HCT116 (cell line): ENCODE data around the gene AOPEP. TPM values are rescaled to one million over a fixed set of nuclear protein-coding genes. Genes with fewer than 3 reads are reported as not detected.

Source experiments
- ATAC-seq: fragments of 200-7000 bp; cut with Tn5 transposase; 2 replicates; pipeline ENCODE4 v1.9.1; 2020; ENCODE audit warnings: mild to moderate bottlenecking, moderate library complexity
- BruUV-seq: library from RNA; stranded (reverse); fragments of 400-500 nt; replicated peaks from 2 replicates; lab custom pipeline; 2021; lab: Mats Ljungman, UMichigan
- CTCF ChIA-PET: fragments of 300-600 bp; sonication (Branson Sonifier 250); formaldehyde crosslinking; loops from one replicate; lab custom pipeline; 2021; ENCODE audit warnings: antibody characterized with exemption; lab: Charles Lee
- POLR2A ChIA-PET: fragments of 300-600, 350-600 bp; sonication (Branson Sonifier 250); formaldehyde crosslinking; loops from one replicate; lab custom pipeline; 2021; ENCODE audit warnings: antibody characterized with exemption; lab: Charles Lee
- RAD21 ChIA-PET, 2 experiments: fragments of 300-600 bp; sonication (Branson Sonifier 250); formaldehyde crosslinking; loops; one replicate each; lab custom pipeline; 2023; ENCODE audit warnings: low total read pairs in 2 of 2; ENCODE audit not compliant: uncharacterized antibody in 2 of 2, unreplicated experiment in 2 of 2, low non-redundant PET in 1 of 2; lab: Charles Lee
- DNase-seq: peaks from one replicate; pipeline ENCODE4 v3.0.0-alpha.2; 2010; ENCODE audit warnings: low read depth, low spot score
- H2AFZ ChIP-seq: fragments of 200-600 bp; shearing (Covaris generic), sonication (generic); 2 replicates; pipeline ENCODE4 v1.6.1; 2017; ENCODE audit warnings: low read depth, mixed run types, mixed read lengths, antibody characterized with exemption, low read length; ENCODE audit not compliant: poor library complexity, severe bottlenecking
- H3K27ac ChIP-seq: 2 replicates; pipeline ENCODE4 v1.5.1; 2012; ENCODE audit warnings: low read depth, low read length
- H3K27me3 ChIP-seq: fragments of 200-600 bp; sonication (generic); 2 replicates; pipeline ENCODE4 v1.6.1; 2016; ENCODE audit warnings: mixed run types, low read length, mixed read lengths; ENCODE audit not compliant: insufficient read depth
- H3K36me3 ChIP-seq, 2 experiments: fragments of 200-500 bp in 1 of 2; fragments of 200-600 bp in 1 of 2; sonication (Bioruptor generic) in 1 of 2; sonication (generic) in 1 of 2; 2 replicates each; pipeline versions ENCODE4 v1.5.1 to v1.6.1; 2014 to 2016; ENCODE audit warnings: low read length in 2 of 2, inconsistent platforms in 1 of 2, mixed read lengths in 1 of 2, mixed run types in 1 of 2; ENCODE audit not compliant: insufficient read depth in 2 of 2, control insufficient read depth in 1 of 2
- H3K4me1 ChIP-seq, 2 experiments: fragments of 200-600 bp in 1 of 2; sonication (generic) in 1 of 2; 2 replicates each; pipeline versions ENCODE4 v1.5.1 to v1.6.1; 2012 to 2017; ENCODE audit warnings: low read length in 2 of 2, inconsistent platforms in 1 of 2, mild to moderate bottlenecking in 1 of 2, mixed read lengths in 1 of 2, mixed run types in 1 of 2, moderate library complexity in 1 of 2; ENCODE audit not compliant: insufficient read depth in 2 of 2, control insufficient read depth in 1 of 2
- H3K4me2 ChIP-seq: fragments of 200-600 bp; sonication (generic); 2 replicates; pipeline ENCODE4 v1.6.1; 2017; ENCODE audit warnings: mixed run types, low read length, mixed read lengths
- H3K4me3 ChIP-seq, 2 experiments: fragments of 200-600 bp in 1 of 2; sonication (generic) in 1 of 2; replicated peaks in 1 of 2; 2 replicates each; pipeline ENCODE4 v1.5.1; 2011 to 2016; ENCODE audit warnings: low read length in 2 of 2, control low read depth in 1 of 2, low read depth in 1 of 2, mild to moderate bottlenecking in 1 of 2, mixed read lengths in 1 of 2, mixed run types in 1 of 2
- H3K79me2 ChIP-seq: fragments of 200-600 bp; sonication (generic); 2 replicates; pipeline ENCODE4 v1.6.1; 2017; ENCODE audit warnings: mild to moderate bottlenecking, mixed run types, low read length, moderate library complexity, mixed read lengths; ENCODE audit not compliant: insufficient read depth
- H3K9ac ChIP-seq: fragments of 200-600 bp; sonication (generic); 2 replicates; pipeline ENCODE4 v1.6.1; 2016; ENCODE audit warnings: low read length, mixed read lengths
- H3K9me2 ChIP-seq: fragments of 200-600 bp; sonication (generic), shearing (Covaris generic); 2 replicates; pipeline ENCODE4 v1.6.1; 2017; ENCODE audit warnings: mixed run types, mild to moderate bottlenecking, moderate library complexity; ENCODE audit not compliant: insufficient read depth
- H3K9me3 ChIP-seq, 2 experiments: fragments of 200-500 bp in 1 of 2; fragments of 200-600 bp in 1 of 2; sonication (Bioruptor generic) in 1 of 2; sonication (generic) in 1 of 2; 2 replicates each; pipeline ENCODE4 v1.6.1; 2014 to 2017; ENCODE audit warnings: low read length in 2 of 2, mixed read lengths in 2 of 2, inconsistent platforms in 1 of 2, low read depth in 1 of 2, mild to moderate bottlenecking in 1 of 2, mixed run types in 1 of 2, moderate library complexity in 1 of 2; ENCODE audit not compliant: control insufficient read depth in 1 of 2, insufficient read depth in 1 of 2
- H4K20me1 ChIP-seq: fragments of 200-600 bp; sonication (generic), shearing (Covaris generic); 2 replicates; pipeline ENCODE4 v1.6.1; 2017; ENCODE audit warnings: mixed run types, mild to moderate bottlenecking, moderate library complexity; ENCODE audit not compliant: insufficient read depth
- CBX3 ChIP-seq: IDR thresholded peaks from 2 replicates; pipeline ENCODE4 v1.6.1; 2012; ENCODE audit warnings: low read depth
- EGR1 ChIP-seq: IDR thresholded peaks from 2 replicates; pipeline ENCODE4 v1.6.1; 2012; ENCODE audit warnings: low read depth
- ELF1 ChIP-seq: IDR thresholded peaks from 2 replicates; pipeline ENCODE4 v1.6.1; 2012; ENCODE audit warnings: low read depth, borderline replicate concordance
- EZH2 ChIP-seq: fragments of 200-600 bp; sonication (generic); IDR thresholded peaks from 2 replicates; pipeline ENCODE4 v1.6.1; 2017; ENCODE audit warnings: antibody characterized with exemption, mixed run types
- FOSL1 ChIP-seq: IDR thresholded peaks from 2 replicates; pipeline ENCODE4 v1.6.1; 2012; ENCODE audit warnings: low read depth
- JUND ChIP-seq: IDR thresholded peaks from 2 replicates; pipeline ENCODE4 v1.6.1; 2012
- POLR2A ChIP-seq: IDR thresholded peaks from 2 replicates; pipeline ENCODE4 v1.7.0; 2011; ENCODE audit warnings: borderline replicate concordance; ENCODE audit not compliant: insufficient read depth, insufficient read length; ENCODE audit errors: extremely low read depth
- POLR2AphosphoS5 ChIP-seq: IDR thresholded peaks from 2 replicates; pipeline ENCODE4 v1.6.1; 2011; ENCODE audit warnings: mild to moderate bottlenecking, low read depth, low read length, moderate library complexity
- RAD21 ChIP-seq: IDR thresholded peaks from 2 replicates; pipeline ENCODE4 v1.6.1; 2012; ENCODE audit warnings: low read depth, mild to moderate bottlenecking
- SIN3A ChIP-seq: IDR thresholded peaks from 2 replicates; pipeline ENCODE4 v1.6.1; 2012; ENCODE audit warnings: low read depth
- SP1 ChIP-seq: IDR thresholded peaks from 2 replicates; pipeline ENCODE4 v1.6.1; 2012; ENCODE audit warnings: low read depth
- SRF ChIP-seq: IDR thresholded peaks from 2 replicates; pipeline ENCODE4 v1.6.1; 2012; ENCODE audit warnings: low read depth
- TCF7L2 ChIP-seq: IDR thresholded peaks from 2 replicates; pipeline ENCODE4 v1.7.0; 2011; ENCODE audit warnings: borderline replicate concordance, inconsistent platforms; ENCODE audit not compliant: insufficient read depth, insufficient read length; ENCODE audit errors: extremely low read depth
- YY1 ChIP-seq: IDR thresholded peaks from 2 replicates; pipeline ENCODE4 v1.6.1; 2011; ENCODE audit warnings: low read length, low read depth, moderate library complexity, mild to moderate bottlenecking; ENCODE audit not compliant: insufficient replicate concordance; ENCODE audit errors: extremely low read depth
- ZFX ChIP-seq: fragments of 450-650 bp; IDR thresholded peaks from 2 replicates; pipeline ENCODE4 v1.6.1; 2017
- ZNF274 ChIP-seq: fragments of 200-500 bp; sonication (Bioruptor generic); IDR thresholded peaks from 2 replicates; pipeline ENCODE4 v1.6.1; 2014; ENCODE audit warnings: mild to moderate bottlenecking, low read depth, low read length, inconsistent platforms
- intact Hi-C: fragments of 100-400 bp; cut with micrococcal nuclease; formaldehyde crosslinking; loops from 2 replicates; pipeline ENCODE4 v1.10.0; 2022
- total RNA-seq: library from RNA; stranded (reverse); gene quantifications from one replicate; pipeline ENCODE4 v1.2.1, GENCODE V29; 2021; ENCODE audit not compliant: unreplicated experiment
- TF ChIP-seq, protein P1 (sequence below): IDR thresholded peaks from 2 replicates; pipeline ENCODE4 v1.6.1; 2012
- TF ChIP-seq, protein P2 (sequence below): IDR thresholded peaks from 2 replicates; pipeline ENCODE4 v1.6.1; 2012; ENCODE audit warnings: low read depth
- TF ChIP-seq, protein P3 (sequence below), 3 experiments: fragments of 200-600 bp in 1 of 3; sonication (generic) in 1 of 3; IDR thresholded peaks in 2 of 3; conservative IDR thresholded peaks in 1 of 3; 2 replicates each; pipeline ENCODE4 v1.5.1; 2012 to 2017; ENCODE audit warnings: low read depth in 2 of 3, low read length in 2 of 3, antibody characterized with exemption in 1 of 3, borderline replicate concordance in 1 of 3, control low read depth in 1 of 3, mild to moderate bottlenecking in 1 of 3, mixed read lengths in 1 of 3, mixed run types in 1 of 3, moderate library complexity in 1 of 3; ENCODE audit not compliant: insufficient read depth in 1 of 3

Gene AOPEP
- total RNA-seq, 1 experiment from 2014 or later, result 15.1 TPM

GRCh38 chr9:94850540-94851434 lies 124.3 kb downstream of the AOPEP start:
- no peaks in the 10 kb centered on the region for H3K9me3 ChIP-seq
- peaks cover 13 to 30% of the 10 kb centered on the region in 2 experiments; a peak in 3 of 4 replicates for H3K4me1 ChIP-seq
- CTCF ChIA-PET, result no interaction called here
- H4K20me1 ChIP-seq, result no peaks in the 10 kb centered on the region
- no peak overlapping the region for H3K27ac ChIP-seq
- RAD21 ChIA-PET, result no interaction called here
- H2AFZ ChIP-seq, result no peak overlapping the region
- no TSS peak for BruUV-seq
- H3K9me2 ChIP-seq, result no peaks in the 10 kb centered on the region
- ATAC-seq, result no peak
- no peak overlapping the region for H3K4me2 ChIP-seq
- no peaks in the 10 kb centered on the region for H3K79me2 ChIP-seq
- H3K27me3 ChIP-seq, result no peaks in the 10 kb centered on the region
- DNase-seq, result no peak
- TF ChIP-seq SP1 (no peak), SRF (no peak), YY1 (no peak), TCF7L2 (no peak), SIN3A (no peak), FOSL1 (no peak), ZFX (no peak), EGR1 (no peak), RAD21 (no peak), JUND (no peak), EZH2 (no peak), POLR2A (no peak), ZNF274 (no peak), POLR2AphosphoS5 (no peak), ELF1 (no peak), CBX3 (no peak)
- TF ChIP-seq, protein P1, sequence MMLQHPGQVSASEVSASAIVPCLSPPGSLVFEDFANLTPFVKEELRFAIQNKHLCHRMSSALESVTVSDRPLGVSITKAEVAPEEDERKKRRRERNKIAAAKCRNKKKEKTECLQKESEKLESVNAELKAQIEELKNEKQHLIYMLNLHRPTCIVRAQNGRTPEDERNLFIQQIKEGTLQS, result no peak
- TF ChIP-seq, protein P2, sequence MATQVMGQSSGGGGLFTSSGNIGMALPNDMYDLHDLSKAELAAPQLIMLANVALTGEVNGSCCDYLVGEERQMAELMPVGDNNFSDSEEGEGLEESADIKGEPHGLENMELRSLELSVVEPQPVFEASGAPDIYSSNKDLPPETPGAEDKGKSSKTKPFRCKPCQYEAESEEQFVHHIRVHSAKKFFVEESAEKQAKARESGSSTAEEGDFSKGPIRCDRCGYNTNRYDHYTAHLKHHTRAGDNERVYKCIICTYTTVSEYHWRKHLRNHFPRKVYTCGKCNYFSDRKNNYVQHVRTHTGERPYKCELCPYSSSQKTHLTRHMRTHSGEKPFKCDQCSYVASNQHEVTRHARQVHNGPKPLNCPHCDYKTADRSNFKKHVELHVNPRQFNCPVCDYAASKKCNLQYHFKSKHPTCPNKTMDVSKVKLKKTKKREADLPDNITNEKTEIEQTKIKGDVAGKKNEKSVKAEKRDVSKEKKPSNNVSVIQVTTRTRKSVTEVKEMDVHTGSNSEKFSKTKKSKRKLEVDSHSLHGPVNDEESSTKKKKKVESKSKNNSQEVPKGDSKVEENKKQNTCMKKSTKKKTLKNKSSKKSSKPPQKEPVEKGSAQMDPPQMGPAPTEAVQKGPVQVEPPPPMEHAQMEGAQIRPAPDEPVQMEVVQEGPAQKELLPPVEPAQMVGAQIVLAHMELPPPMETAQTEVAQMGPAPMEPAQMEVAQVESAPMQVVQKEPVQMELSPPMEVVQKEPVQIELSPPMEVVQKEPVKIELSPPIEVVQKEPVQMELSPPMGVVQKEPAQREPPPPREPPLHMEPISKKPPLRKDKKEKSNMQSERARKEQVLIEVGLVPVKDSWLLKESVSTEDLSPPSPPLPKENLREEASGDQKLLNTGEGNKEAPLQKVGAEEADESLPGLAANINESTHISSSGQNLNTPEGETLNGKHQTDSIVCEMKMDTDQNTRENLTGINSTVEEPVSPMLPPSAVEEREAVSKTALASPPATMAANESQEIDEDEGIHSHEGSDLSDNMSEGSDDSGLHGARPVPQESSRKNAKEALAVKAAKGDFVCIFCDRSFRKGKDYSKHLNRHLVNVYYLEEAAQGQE, result no peak
- TF ChIP-seq, protein P3, sequence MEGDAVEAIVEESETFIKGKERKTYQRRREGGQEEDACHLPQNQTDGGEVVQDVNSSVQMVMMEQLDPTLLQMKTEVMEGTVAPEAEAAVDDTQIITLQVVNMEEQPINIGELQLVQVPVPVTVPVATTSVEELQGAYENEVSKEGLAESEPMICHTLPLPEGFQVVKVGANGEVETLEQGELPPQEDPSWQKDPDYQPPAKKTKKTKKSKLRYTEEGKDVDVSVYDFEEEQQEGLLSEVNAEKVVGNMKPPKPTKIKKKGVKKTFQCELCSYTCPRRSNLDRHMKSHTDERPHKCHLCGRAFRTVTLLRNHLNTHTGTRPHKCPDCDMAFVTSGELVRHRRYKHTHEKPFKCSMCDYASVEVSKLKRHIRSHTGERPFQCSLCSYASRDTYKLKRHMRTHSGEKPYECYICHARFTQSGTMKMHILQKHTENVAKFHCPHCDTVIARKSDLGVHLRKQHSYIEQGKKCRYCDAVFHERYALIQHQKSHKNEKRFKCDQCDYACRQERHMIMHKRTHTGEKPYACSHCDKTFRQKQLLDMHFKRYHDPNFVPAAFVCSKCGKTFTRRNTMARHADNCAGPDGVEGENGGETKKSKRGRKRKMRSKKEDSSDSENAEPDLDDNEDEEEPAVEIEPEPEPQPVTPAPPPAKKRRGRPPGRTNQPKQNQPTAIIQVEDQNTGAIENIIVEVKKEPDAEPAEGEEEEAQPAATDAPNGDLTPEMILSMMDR (IDR thresholded peaks at IDR 0.05 in 2 of 3, conservative IDR thresholded peaks at IDR 0.05 in 1 of 3; ENCODE audit: borderline replicate concordance in 1 of 3, insufficient read depth in 1 of 3, low read depth in 2 of 3, low read length in 2 of 3), result no peak
- TF ChIP-seq, all 23 proteins: peak for 0
- POLR2A ChIA-PET, result no interaction called here
- H3K9ac ChIP-seq, result no peak overlapping the region
- H3K36me3 ChIP-seq, result no peaks in the 10 kb centered on the region
- intact Hi-C loops, result no loop called here
- no peak overlapping the region for H3K4me3 ChIP-seq
